ENCODE data around the gene PTPN1.

DNA sequence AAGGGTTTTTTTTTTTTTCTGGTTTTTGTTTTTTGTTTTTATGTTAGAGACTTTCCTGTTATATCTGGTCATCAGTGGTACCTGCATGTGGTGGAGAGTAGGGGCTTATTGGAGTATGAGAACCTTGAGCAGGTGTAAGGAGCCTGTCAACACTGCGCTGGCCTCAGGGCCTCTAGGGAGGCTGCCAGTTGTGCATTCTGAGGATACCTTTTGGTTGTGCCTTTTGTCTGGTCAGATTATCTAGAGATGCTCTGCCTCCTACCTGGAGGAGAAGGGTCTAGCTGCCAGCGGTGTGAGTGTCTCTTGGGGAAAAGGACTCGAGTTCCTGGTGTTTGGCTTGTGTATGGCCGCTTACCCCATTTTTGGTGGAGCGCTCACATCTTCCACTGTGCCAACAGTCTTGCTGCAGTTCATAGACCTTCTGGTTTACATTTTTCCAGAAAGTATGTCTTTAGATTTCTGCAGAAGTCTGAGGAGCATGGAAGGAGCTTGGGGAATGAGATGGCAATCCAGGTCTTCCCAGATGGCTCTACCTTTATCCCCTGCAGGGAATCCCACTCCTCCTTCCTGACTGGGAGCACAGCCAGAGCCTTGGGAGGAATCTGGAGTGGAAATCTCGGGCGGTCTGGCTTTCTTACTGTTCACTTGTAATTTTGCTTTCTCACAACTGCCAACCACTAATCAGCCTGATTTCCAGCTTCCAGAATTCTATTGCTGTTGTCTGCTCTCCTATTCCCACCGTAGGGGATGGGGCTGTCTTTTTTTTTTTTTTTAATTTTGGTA, 49.9 kb downstream of the PTPN1 start:
- TF ChIP-seq, protein P1, sequence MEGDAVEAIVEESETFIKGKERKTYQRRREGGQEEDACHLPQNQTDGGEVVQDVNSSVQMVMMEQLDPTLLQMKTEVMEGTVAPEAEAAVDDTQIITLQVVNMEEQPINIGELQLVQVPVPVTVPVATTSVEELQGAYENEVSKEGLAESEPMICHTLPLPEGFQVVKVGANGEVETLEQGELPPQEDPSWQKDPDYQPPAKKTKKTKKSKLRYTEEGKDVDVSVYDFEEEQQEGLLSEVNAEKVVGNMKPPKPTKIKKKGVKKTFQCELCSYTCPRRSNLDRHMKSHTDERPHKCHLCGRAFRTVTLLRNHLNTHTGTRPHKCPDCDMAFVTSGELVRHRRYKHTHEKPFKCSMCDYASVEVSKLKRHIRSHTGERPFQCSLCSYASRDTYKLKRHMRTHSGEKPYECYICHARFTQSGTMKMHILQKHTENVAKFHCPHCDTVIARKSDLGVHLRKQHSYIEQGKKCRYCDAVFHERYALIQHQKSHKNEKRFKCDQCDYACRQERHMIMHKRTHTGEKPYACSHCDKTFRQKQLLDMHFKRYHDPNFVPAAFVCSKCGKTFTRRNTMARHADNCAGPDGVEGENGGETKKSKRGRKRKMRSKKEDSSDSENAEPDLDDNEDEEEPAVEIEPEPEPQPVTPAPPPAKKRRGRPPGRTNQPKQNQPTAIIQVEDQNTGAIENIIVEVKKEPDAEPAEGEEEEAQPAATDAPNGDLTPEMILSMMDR (IDR thresholded peaks at IDR 0.05; ENCODE audit: low read length): no peak
- TF ChIP-seq EZH2 (IDR thresholded peaks at IDR 0.05; ENCODE audit: borderline replicate concordance, low read length): no peak
